Lung (tissue), 12 donors: ENCODE results near the gene TTC5. TPM values are rescaled to one million over a fixed set of nuclear protein-coding genes. Genes with fewer than 3 reads are reported as not detected.
"Not testable (repeated sequence)": the region's sequence is repeated elsewhere in the genome, so short reads cannot be mapped to it uniquely, and the experiment has no call there.

Experiments
- ATAC-seq: fragments of 200-7000 bp; cut with Tn5 transposase; one replicate; pipeline ENCODE4 v1.9.1; 2020; ENCODE audit warnings: moderate number of reproducible peaks; ENCODE audit not compliant: insufficient read depth, low FRiP score
- DNase-seq, 3 donors: peaks; one replicate each; pipeline ENCODE4 v3.0.0-alpha.2; 2013 to 2017
- H3K27ac ChIP-seq, 2 donors: one replicate each; pipeline ENCODE4 v1.5.1; 2013; ENCODE audit warnings: mild to moderate bottlenecking in 2 of 2, moderate library complexity in 2 of 2, control low read depth in 1 of 2, inconsistent platforms in 1 of 2, low read depth in 1 of 2, low read length in 1 of 2
- H3K27me3 ChIP-seq, 3 donors: one replicate each; pipeline ENCODE4 v1.5.1; 2013; ENCODE audit warnings: low read length in 2 of 3; ENCODE audit not compliant: control insufficient read depth in 3 of 3, insufficient read depth in 3 of 3
- H3K36me3 ChIP-seq, 4 donors: one replicate each; pipeline ENCODE4 v1.5.1; 2013; ENCODE audit warnings: low read length in 4 of 4, mild to moderate bottlenecking in 1 of 4, moderate library complexity in 1 of 4; ENCODE audit not compliant: control insufficient read depth in 4 of 4, insufficient read depth in 4 of 4
- H3K4me1 ChIP-seq, 5 donors: one replicate each; pipeline ENCODE4 v1.5.1; 2013; ENCODE audit warnings: low read length in 5 of 5, mild to moderate bottlenecking in 2 of 5, moderate library complexity in 1 of 5; ENCODE audit not compliant: control insufficient read depth in 5 of 5, insufficient read depth in 5 of 5
- H3K4me3 ChIP-seq: one replicate; pipeline ENCODE4 v1.5.1; 2013; ENCODE audit warnings: mild to moderate bottlenecking, control low read depth, moderate library complexity
- H3K9ac ChIP-seq, 2 donors: one replicate each; pipeline ENCODE4 v1.5.1; 2013; ENCODE audit warnings: low read length in 2 of 2, control low read depth in 1 of 2; ENCODE audit not compliant: insufficient read depth in 1 of 2
- H3K9me3 ChIP-seq, 4 donors: one replicate each; pipeline ENCODE4 v1.5.1; 2013; ENCODE audit warnings: low read length in 3 of 4, mild to moderate bottlenecking in 1 of 4, moderate library complexity in 1 of 4; ENCODE audit not compliant: control insufficient read depth in 4 of 4, insufficient read depth in 3 of 4
- CTCF ChIP-seq: IDR thresholded peaks from 2 replicates; pipeline ENCODE4 v1.5.1; 2012; ENCODE audit warnings: mild to moderate bottlenecking; ENCODE audit errors: control extremely low read depth, extremely low read depth
- WGBS, 2 donors: extraction: QIAGEN DNeasy Blood & Tissue Kit; methylation state at CpG; one replicate each; pipeline ENCODE4 v1.1.7; 2013; 5-methylcytosine and 5-hydroxymethylcytosine counted together
- polyA plus RNA-seq, 2 donors: library from polyadenylated mRNA; stranded (reverse); fragments of 200-250 nt; gene quantifications; one replicate each; pipeline ENCODE4 v1.2.1, GENCODE V29; 2013
- total RNA-seq, 2 donors: library from RNA; depleted of rRNA in 1 of 2; stranded (reverse); fragments of >200 nt in 1 of 2; gene quantifications; one replicate each; pipeline ENCODE4 v1.2.1, GENCODE V29; 2014 to 2021
- donor health status: control.
- donor health status: control.
- donor health status: Bipolar disorder and iron deficiency.
- donor health status: healthy.
- donor health status: DM: yes; HTN: yes; CAD: no.

Gene TTC5
- total and polyA plus RNA-seq, 4 donors, result 5.0 to 21.8 (median 14.2) TPM

- WGBS, 2 donors, result 97% methylated on average over 7 of the region's 7 CpGs
- not testable (repeated sequence) for H3K4me3 ChIP-seq, DNase-seq, ATAC-seq, H3K4me1 ChIP-seq, H3K9me3 ChIP-seq, H3K27ac ChIP-seq, H3K27me3 ChIP-seq, H3K9ac ChIP-seq
- H3K36me3 ChIP-seq, result peaks cover 0 to 11% (median 1%) of the 10 kb centered on the region in 4 donors
Measured at GRCh38 chr14:20280265-20280664, 25.5 kb downstream of the TTC5 start.

DNA sequence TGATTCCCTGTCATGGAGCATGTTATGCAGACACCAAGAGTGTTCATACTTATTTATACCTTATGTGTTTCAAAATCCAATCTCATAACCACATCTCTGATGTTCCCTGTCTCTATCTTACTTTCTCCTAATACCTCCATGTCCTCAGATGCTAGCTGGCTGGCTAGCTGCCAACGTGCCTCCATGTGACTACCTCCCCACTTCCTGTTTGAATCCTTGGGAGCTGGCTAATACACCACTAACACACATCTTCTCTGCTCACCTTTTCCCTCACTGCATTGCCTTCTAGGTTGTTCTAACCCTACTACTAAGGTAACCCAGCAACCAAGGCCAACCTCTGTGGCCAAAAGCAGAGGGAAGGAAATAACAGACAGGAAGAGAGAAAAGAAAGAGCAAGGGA, 27.3 kb downstream of the TTC5 start:
- Histone ChIP-seq H3K27ac (no peak overlapping the region), H3K36me3 (peaks cover 0 to 14% (median 1%) of the 10 kb centered on the region in 4 donors)
- TF ChIP-seq CTCF, result no peak

GRCh38 chr14:20277409-20277808, 28.3 kb downstream of the TTC5 start:
- ATAC-seq (no peak), DNase-seq (no peak)
- Histone ChIP-seq H3K36me3 (peaks cover 0 to 14% (median 1%) of the 10 kb centered on the region in 4 donors), H3K4me1 (peaks cover 0 to 1% (median 0%) of the 10 kb centered on the region in 5 donors), H3K9ac (no peak overlapping the region), H3K4me3 (no peak overlapping the region), H3K27me3 (no peaks in the 10 kb centered on the region), H3K27ac (no peak overlapping the region), H3K9me3 (peaks cover 0 to 5% (median 1%) of the 10 kb centered on the region in 4 donors)
- 97 to 98% methylated on average over 2 of the region's 2 CpGs for WGBS, 2 donors
- no peak for TF ChIP-seq CTCF

More for the DNA sequence above, 27.3 kb downstream of the TTC5 start:
- 13 to 39% methylated on average over 1 of the region's 1 CpG for WGBS, 2 donors
- Histone ChIP-seq H3K27me3 (no peaks in the 10 kb centered on the region), H3K4me3 (no peak overlapping the region), H3K9me3 (peaks cover 0 to 3% (median 1%) of the 10 kb centered on the region in 4 donors), H3K9ac (no peak overlapping the region), H3K4me1 (peaks cover 0 to 1% (median 0%) of the 10 kb centered on the region in 5 donors)
- ATAC-seq, result no peak
- peak in 1 of 3 donors; percentile 2 for DNase-seq

DNA sequence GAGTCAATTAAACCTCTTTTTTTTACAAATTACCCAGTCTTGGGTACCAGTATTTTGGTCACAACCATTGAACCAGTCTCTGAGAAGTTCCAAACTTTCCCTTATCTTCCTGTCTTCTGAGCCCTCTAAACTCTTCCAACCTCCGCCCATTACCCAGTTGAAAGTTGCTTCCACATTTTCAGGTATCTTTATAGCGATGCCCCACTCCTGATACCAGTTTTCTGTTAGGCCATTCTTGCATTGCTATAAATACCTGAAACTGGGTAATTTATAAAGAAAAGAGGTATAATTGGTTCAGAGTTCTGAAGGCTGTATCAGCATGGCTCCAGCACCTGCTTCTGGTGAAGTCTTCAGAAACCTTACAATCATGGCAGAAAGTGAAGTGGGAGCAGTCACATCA, 31.7 kb downstream of the TTC5 start:
- Histone ChIP-seq H3K9me3 (peaks cover 0 to 10% (median 4%) of the 10 kb centered on the region in 4 donors), H3K27ac (no peak overlapping the region), H3K9ac (no peak overlapping the region), H3K4me3 (no peak overlapping the region), H3K4me1 (peaks cover 0 to 1% (median 0%) of the 10 kb centered on the region in 5 donors), H3K27me3 (no peaks in the 10 kb centered on the region), H3K36me3 (peaks cover 0 to 14% (median 1%) of the 10 kb centered on the region in 4 donors)
- ATAC-seq (no peak), DNase-seq (no peak)
- TF ChIP-seq CTCF, result no peak
- WGBS, 2 donors, result 97% methylated on average over 2 of the region's 2 CpGs

- H3K9me3 ChIP-seq, H3K27me3 ChIP-seq, ATAC-seq, H3K36me3 ChIP-seq, H3K4me1 ChIP-seq, DNase-seq, H3K9ac ChIP-seq, H3K4me3 ChIP-seq, H3K27ac ChIP-seq: not testable (repeated sequence)
- WGBS, 2 donors, result 94 to 96% methylated on average over 5 of the region's 5 CpGs
Measured at GRCh38 chr14:20264361-20264760, 41.4 kb downstream of the TTC5 start.
